ENCODE results near the gene RNF215. TPM values are rescaled to one million over a fixed set of nuclear protein-coding genes. Genes with fewer than 3 reads are reported as not detected.

Gene RNF215
- total and polyA plus RNA-seq, 10 of the 15 experiments (the other 5 are each of a cell fraction or from before 2014, with no cell fraction given), result 0.31 to 7.6 (median 3.0) TPM; not detected in 1

GRCh38 chr22:30392661-30393321 lies 5.6 kb upstream of the RNF215 start:
- FAIRE-seq (peak; percentile 23), ATAC-seq (peak; percentile 69), DNase-seq (ENCODE audit: low read depth, low spot score) (no peak)
- 38% methylated on average over 9 of the region's 9 CpGs for WGBS (ENCODE audit: insufficient coverage, insufficient replicate concordance, low lambda C conversion rate, missing lambda C conversion rate)
- peaks cover 2 to 5% of the 10 kb centered on the region in 2 experiments; a peak in 3 of 4 replicates for H3K27me3 ChIP-seq (replicated peaks in 1 of 2; ENCODE audit: control insufficient read depth in 2 of 2, insufficient read depth in 2 of 2, low read length in 1 of 2)
- ChIA-PET RAD21 (ENCODE audit: unreplicated experiment) (interaction anchor here (1.0 to 13.8 kb wide), 11 partner anchors 10 to 242 kb away, joined by 3 to 277 read pairs (median 6); partner anchors contain the start of genes CASTOR1, MTFP1, SLC35E4 and TBC1D10A), CTCF (interaction anchor here (0.5 to 14.9 kb wide), 21 partner anchors 10 to 362 kb away, joined by 3 to 436 read pairs (median 4); partner anchors contain the start of genes CASTOR1 and MTFP1), POLR2A (interaction anchor here (0.6 to 5.1 kb wide), 7 partner anchors 13 to 281 kb away, joined by 3 to 60 read pairs (median 5); partner anchors contain the start of genes CASTOR1 and MTFP1), SMC1A (ENCODE audit: uncharacterized antibody, unreplicated experiment) (interaction anchor here (1.0 to 14.7 kb wide), 14 partner anchors 13 to 362 kb away, joined by 3 to 201 read pairs (median 4); partner anchors contain the start of genes CASTOR1 and MTFP1)
- no peaks in the 10 kb centered on the region for H4K20me1 ChIP-seq (ENCODE audit: control insufficient read depth, insufficient read depth)
- H3K4me2 ChIP-seq (ENCODE audit: control insufficient read depth, insufficient read depth), result peak overlapping the region; percentile 83
- peak overlapping the region; percentile 88 for H2AFZ ChIP-seq (ENCODE audit: control insufficient read depth, low read depth, low read length)
- H3K27ac ChIP-seq (ENCODE audit: control insufficient read depth, insufficient read depth), result peak overlapping the region; percentile 61
- no TSS peak for BruUV-seq (replicated peaks)
- in situ Hi-C loops (cut with MboI) (loop anchor here (5.0 kb wide), 2 partner anchors 90 to 285 kb away; no protein-coding TSS in a partner anchor), intact Hi-C loops (cut with micrococcal nuclease; ENCODE audit: unreplicated experiment) (no loop called here)
- peaks cover 2% of the 10 kb centered on the region; the same call in 2 of the 3 replicates for H3K9me3 ChIP-seq (replicated peaks; ENCODE audit: control insufficient read depth, insufficient read depth, low read length)
- H3K9ac ChIP-seq (ENCODE audit: control insufficient read depth, insufficient read depth, low read length), result peak overlapping the region; percentile 8; the same call in 1 of the 2 replicates
- H3K4me1 ChIP-seq (ENCODE audit: control insufficient read depth, insufficient read depth, low read length), result peaks cover 26% of the 10 kb centered on the region
- H3K79me2 ChIP-seq (ENCODE audit: control insufficient read depth, insufficient read depth, low read length), result no peaks in the 10 kb centered on the region
- H3K4me3 ChIP-seq, result peak overlapping the region; percentile 54
- no peaks in the 10 kb centered on the region for H3K36me3 ChIP-seq (ENCODE audit: control insufficient read depth in 2 of 2, insufficient read depth in 2 of 2, low read length in 1 of 2)
- TF ChIP-seq SP1 (IDR thresholded peaks at IDR 0.05; ENCODE audit: low read depth, low read length) (no peak), CTCF (IDR thresholded peaks at IDR 0.05 in 2 of 3, conservative IDR thresholded peaks at IDR 0.05 in 1 of 3; ENCODE audit: control insufficient read depth in 2 of 3, extremely low read depth in 1 of 3, insufficient read depth in 1 of 3, low read depth in 3 of 3, low read length in 3 of 3) (no peak), BHLHE40 (IDR thresholded peaks at IDR 0.05; ENCODE audit: borderline replicate concordance in 1 of 2, low read depth in 2 of 2, low read length in 1 of 2) (peak in 1 of 2 experiments; percentile 56; a peak in 1 of 4 replicates), TCF7 (IDR thresholded peaks at IDR 0.05; ENCODE audit: borderline replicate concordance) (no peak), ZBED1 (IDR thresholded peaks at IDR 0.05; ENCODE audit: borderline replicate concordance) (no peak), CBX3 (IDR thresholded peaks at IDR 0.05; ENCODE audit: borderline replicate concordance, low read depth) (no peak), HDAC2 (IDR thresholded peaks at IDR 0.05) (no peak), ZNF622 (IDR thresholded peaks at IDR 0.05) (no peak), TCF12 (IDR thresholded peaks at IDR 0.05; ENCODE audit: low read depth, low read length) (peak; percentile 25; the same call in 1 of the 2 replicates), ZNF687 (IDR thresholded peaks at IDR 0.05) (no peak), HDGF (IDR thresholded peaks at IDR 0.05) (no peak), WRNIP1 (IDR thresholded peaks at IDR 0.05; ENCODE audit: borderline replicate concordance, low read depth, low read length) (no peak), PBX3 (IDR thresholded peaks at IDR 0.05; ENCODE audit: insufficient replicate concordance, low read depth, low read length) (no peak), POLR2A (IDR thresholded peaks at IDR 0.05; ENCODE audit: low read depth, low read length) (no peak), SPI1 (IDR thresholded peaks at IDR 0.05; ENCODE audit: borderline replicate concordance, insufficient read depth, low read depth, low read length) (peak; percentile 74; the same call in 1 of the 2 replicates), SUPT20H (IDR thresholded peaks at IDR 0.05; ENCODE audit: borderline replicate concordance, control insufficient read depth, low read depth, low read length) (no peak)

Data from GM12878 (cell line).